Smooth muscle cell (in vitro differentiated cells): ENCODE data around the gene GBP5. TPM values are rescaled to one million over a fixed set of nuclear protein-coding genes. Genes with fewer than 3 reads are reported as not detected.
A peak's percentile ranks its signal among the peaks of the same experiment; 100 is the strongest.
"Not testable (repeated sequence)": the region's sequence is repeated elsewhere in the genome, so short reads cannot be mapped to it uniquely, and the experiment has no call there.

ENCODE experiments used
- DNase-seq: peaks from one replicate; lab custom pipeline; 2025; ENCODE audit not compliant: unreplicated experiment; lab: John Stamatoyannopoulos, UW
- H2AFZ ChIP-seq: fragments of 200-600 bp; sonication (generic); 2 replicates; pipeline ENCODE4 v1.6.0; 2016; ENCODE audit warnings: antibody characterized with exemption, low read depth, mild to moderate bottlenecking
- H3F3A ChIP-seq: fragments of 200-600 bp; sonication (generic); 2 replicates; pipeline ENCODE4 v1.6.0; 2017; ENCODE audit warnings: antibody characterized with exemption, low read depth
- H3K27ac ChIP-seq: fragments of 200-600 bp; sonication (generic); 2 replicates; pipeline ENCODE4 v1.5.1; 2016; ENCODE audit warnings: low read depth, mild to moderate bottlenecking
- H3K27me3 ChIP-seq: fragments of 200-600 bp; sonication (generic); 2 replicates; pipeline ENCODE4 v1.6.1; 2016; ENCODE audit warnings: low read depth, mild to moderate bottlenecking
- H3K36me3 ChIP-seq: fragments of 200-600 bp; sonication (generic); 2 replicates; pipeline ENCODE4 v1.5.1; 2016; ENCODE audit warnings: low read depth
- H3K4me1 ChIP-seq: fragments of 200-600 bp; sonication (generic); 2 replicates; pipeline ENCODE4 v1.5.1; 2016; ENCODE audit warnings: low read depth
- H3K4me2 ChIP-seq: fragments of 200-600 bp; sonication (generic); 2 replicates; pipeline ENCODE4 v1.6.0; 2016; ENCODE audit warnings: mild to moderate bottlenecking
- H3K4me3 ChIP-seq: fragments of 200-600 bp; sonication (generic); 2 replicates; pipeline ENCODE4 v1.5.1; 2016; ENCODE audit warnings: mild to moderate bottlenecking
- H3K79me2 ChIP-seq: fragments of 200-600 bp; sonication (generic); 2 replicates; pipeline ENCODE4 v1.6.0; 2016; ENCODE audit warnings: low read depth, mild to moderate bottlenecking
- H3K9ac ChIP-seq: fragments of 200-600 bp; sonication (generic); 2 replicates; pipeline ENCODE4 v1.6.0; 2016; ENCODE audit warnings: low read depth
- H3K9me3 ChIP-seq: fragments of 200-600 bp; sonication (generic); replicated peaks from 2 replicates; pipeline ENCODE4 v1.5.1; 2016; ENCODE audit warnings: low read depth
- H4K20me1 ChIP-seq: fragments of 200-600 bp; sonication (generic); 2 replicates; pipeline ENCODE4 v1.6.0; 2016; ENCODE audit warnings: low read depth
- WGBS: methylation state at CpG from one replicate; pipeline ENCODE4 v1.1.7; 2016; ENCODE audit warnings: low lambda C conversion rate; 5-methylcytosine and 5-hydroxymethylcytosine counted together
- polyA plus RNA-seq: library from polyadenylated mRNA; unstranded; fragments of >200 nt; fragmentation: Nextera tagmentation; extraction: Ambion mirVana; gene quantifications from 2 replicates; pipeline ENCODE4 v1.2.1, GENCODE V29; 2016
- total RNA-seq: library from RNA; depleted of rRNA; stranded (reverse); fragments of >200 nt; gene quantifications from 2 replicates; pipeline ENCODE4 v1.2.3, GENCODE V29; 2014
- TF ChIP-seq, protein P1 (sequence below): fragments of 200-600 bp; sonication (generic); IDR thresholded peaks from 2 replicates; pipeline ENCODE4 v1.5.1; 2017; ENCODE audit warnings: borderline replicate concordance, mild to moderate bottlenecking, antibody characterized with exemption; ENCODE audit not compliant: insufficient read depth, poor library complexity, severe bottlenecking

Gene GBP5
- total and polyA plus RNA-seq, 2 experiments from 2014 or later: not detected

- Histone ChIP-seq H3K9me3 (no peaks in the 10 kb centered on the region), H3K79me2 (no peaks in the 10 kb centered on the region), H4K20me1 (no peaks in the 10 kb centered on the region), H3K9ac (no peak overlapping the region), H3K27ac (no peak overlapping the region), H3F3A (no peaks in the 10 kb centered on the region), H3K4me3 (no peak overlapping the region), H2AFZ (peak overlapping the region; percentile 33), H3K4me1 (no peaks in the 10 kb centered on the region), H3K4me2 (no peak overlapping the region), H3K36me3 (no peaks in the 10 kb centered on the region), H3K27me3 (no peaks in the 10 kb centered on the region)
- WGBS: 73% methylated on average over 5 of the region's 5 CpGs
- TF ChIP-seq, protein P1, sequence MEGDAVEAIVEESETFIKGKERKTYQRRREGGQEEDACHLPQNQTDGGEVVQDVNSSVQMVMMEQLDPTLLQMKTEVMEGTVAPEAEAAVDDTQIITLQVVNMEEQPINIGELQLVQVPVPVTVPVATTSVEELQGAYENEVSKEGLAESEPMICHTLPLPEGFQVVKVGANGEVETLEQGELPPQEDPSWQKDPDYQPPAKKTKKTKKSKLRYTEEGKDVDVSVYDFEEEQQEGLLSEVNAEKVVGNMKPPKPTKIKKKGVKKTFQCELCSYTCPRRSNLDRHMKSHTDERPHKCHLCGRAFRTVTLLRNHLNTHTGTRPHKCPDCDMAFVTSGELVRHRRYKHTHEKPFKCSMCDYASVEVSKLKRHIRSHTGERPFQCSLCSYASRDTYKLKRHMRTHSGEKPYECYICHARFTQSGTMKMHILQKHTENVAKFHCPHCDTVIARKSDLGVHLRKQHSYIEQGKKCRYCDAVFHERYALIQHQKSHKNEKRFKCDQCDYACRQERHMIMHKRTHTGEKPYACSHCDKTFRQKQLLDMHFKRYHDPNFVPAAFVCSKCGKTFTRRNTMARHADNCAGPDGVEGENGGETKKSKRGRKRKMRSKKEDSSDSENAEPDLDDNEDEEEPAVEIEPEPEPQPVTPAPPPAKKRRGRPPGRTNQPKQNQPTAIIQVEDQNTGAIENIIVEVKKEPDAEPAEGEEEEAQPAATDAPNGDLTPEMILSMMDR: no peak
- no peak for DNase-seq
Measured at GRCh38 chr1:89287181-89288050, 14.8 kb upstream of the GBP5 start.

- Histone ChIP-seq H3K4me1 (no peaks in the 10 kb centered on the region), H3K4me2 (no peak overlapping the region), H3K79me2 (no peaks in the 10 kb centered on the region), H3K9ac (no peak overlapping the region), H3K27me3 (no peaks in the 10 kb centered on the region), H3K36me3 (no peaks in the 10 kb centered on the region), H3F3A (no peaks in the 10 kb centered on the region), H2AFZ (no peak overlapping the region), H4K20me1 (no peaks in the 10 kb centered on the region), H3K27ac (no peak overlapping the region), H3K4me3 (no peak overlapping the region), H3K9me3 (no peaks in the 10 kb centered on the region)
- DNase-seq: no peak
- TF ChIP-seq, protein P1: no peak
- WGBS: 92% methylated on average over 3 of the region's 3 CpGs
Measured at GRCh38 chr1:89286549-89287180, 14.0 kb upstream of the GBP5 start.

DNA sequence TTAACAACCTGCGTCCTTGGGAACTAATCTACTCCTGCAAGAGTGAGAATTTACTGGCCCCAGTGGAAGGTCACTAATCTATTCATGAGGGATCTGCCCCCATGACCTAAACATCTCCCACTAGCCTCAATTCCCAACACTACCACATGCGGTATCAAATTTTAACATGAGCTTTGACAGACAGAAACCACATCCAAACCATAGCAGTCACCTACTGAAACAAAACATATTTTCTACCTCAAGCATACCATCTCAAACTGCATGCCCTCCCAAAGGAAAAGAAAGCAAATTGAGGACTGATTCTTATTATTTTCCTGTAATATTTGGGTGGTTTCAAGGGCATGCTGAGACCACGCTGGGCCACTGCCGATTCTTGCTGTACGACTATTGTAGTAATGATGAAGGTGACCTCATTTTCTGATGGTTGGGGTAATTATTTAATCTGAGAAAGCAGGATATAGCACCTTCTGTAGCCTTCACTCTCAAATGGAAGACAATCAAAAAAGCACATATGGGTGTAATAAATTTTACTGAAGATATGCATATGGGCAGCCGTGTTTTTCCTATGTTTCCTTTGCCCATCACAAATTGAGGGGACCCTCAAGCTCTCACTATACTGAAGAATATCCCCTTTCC, 13.2 kb upstream of the GBP5 start:
- H4K20me1 ChIP-seq: no peaks in the 10 kb centered on the region
- H3K9me3 ChIP-seq: no peaks in the 10 kb centered on the region
- no peaks in the 10 kb centered on the region for H3K36me3 ChIP-seq
- H3K4me3 ChIP-seq: no peak overlapping the region
- 94% methylated on average over 6 of the region's 6 CpGs for WGBS
- H3K79me2 ChIP-seq: no peaks in the 10 kb centered on the region
- no peaks in the 10 kb centered on the region for H3K27me3 ChIP-seq
- H3K4me1 ChIP-seq: no peaks in the 10 kb centered on the region
- H3K27ac ChIP-seq: no peak overlapping the region
- no peak overlapping the region for H2AFZ ChIP-seq
- no peak for DNase-seq
- TF ChIP-seq, protein P1: no peak
- no peaks in the 10 kb centered on the region for H3F3A ChIP-seq
- H3K4me2 ChIP-seq: no peak overlapping the region
- H3K9ac ChIP-seq: no peak overlapping the region

- not testable (repeated sequence) for H3K4me1 ChIP-seq
Measured at GRCh38 chr1:89284078-89284763, 11.6 kb upstream of the GBP5 start.

More at GRCh38 chr1:89284078-89284763, 11.6 kb upstream of the GBP5 start:
- DNase-seq, H3K36me3 ChIP-seq, H3K79me2 ChIP-seq, H2AFZ ChIP-seq, H3K27me3 ChIP-seq, H4K20me1 ChIP-seq, H3K27ac ChIP-seq, H3K9ac ChIP-seq, H3F3A ChIP-seq, H3K4me2 ChIP-seq, H3K9me3 ChIP-seq, H3K4me3 ChIP-seq: not testable (repeated sequence)
- 76% methylated on average over 5 of the region's 5 CpGs for WGBS
